ENCODE data around the gene PRAMEF5.
"Not testable (repeated sequence)": the region's sequence is repeated elsewhere in the genome, so short reads cannot be mapped to it uniquely, and the experiment has no call there.

Gene PRAMEF5

DNA sequence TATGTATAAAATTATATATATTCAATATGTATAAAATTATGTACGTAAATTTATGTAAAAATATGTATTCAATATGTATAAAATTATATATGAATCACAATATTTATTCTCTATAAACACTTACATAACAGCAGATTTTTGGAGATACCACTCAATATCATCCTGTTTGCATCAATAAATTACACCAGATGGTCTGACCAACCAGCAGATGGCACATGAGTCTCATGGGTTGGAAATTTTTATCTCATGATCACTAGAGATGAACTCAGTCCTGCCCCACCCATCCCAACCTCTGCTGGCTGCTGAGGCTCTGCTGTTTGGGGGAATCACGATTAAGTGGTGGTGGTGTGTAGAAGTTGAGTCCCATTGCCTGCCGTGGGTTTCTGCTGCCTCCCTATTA, 25.6 kb downstream of the PRAMEF5 start:
- DNase-seq, result not testable (repeated sequence)

DNA sequence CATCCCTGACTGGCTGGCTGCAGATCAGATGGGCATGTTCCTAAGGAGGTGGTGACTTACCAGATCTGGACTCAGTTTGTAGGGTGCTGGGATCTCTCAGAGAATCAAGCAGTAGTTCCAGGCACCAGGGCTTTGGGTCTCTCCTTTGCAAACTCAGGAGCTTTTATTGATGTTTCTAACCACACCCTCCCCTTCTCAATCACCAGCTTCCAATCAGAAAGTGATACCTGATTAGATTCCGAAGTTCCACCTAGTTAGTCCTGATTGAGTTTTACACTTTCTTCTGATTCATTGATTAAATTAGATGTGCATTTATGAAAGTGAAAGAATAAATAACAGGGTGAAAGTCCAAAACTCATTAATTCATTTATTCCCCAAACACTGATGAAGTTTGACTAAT, 31.0 kb downstream of the PRAMEF5 start, which contains the start of gene PRAMEF8:
PRAMEF8 (minus strand) TSS at position 101 of the 400 bp plus-strand sequence. CDS start 1,046 bp downstream, outside the sequence.
- DNase-seq, result not testable (repeated sequence)

DNA sequence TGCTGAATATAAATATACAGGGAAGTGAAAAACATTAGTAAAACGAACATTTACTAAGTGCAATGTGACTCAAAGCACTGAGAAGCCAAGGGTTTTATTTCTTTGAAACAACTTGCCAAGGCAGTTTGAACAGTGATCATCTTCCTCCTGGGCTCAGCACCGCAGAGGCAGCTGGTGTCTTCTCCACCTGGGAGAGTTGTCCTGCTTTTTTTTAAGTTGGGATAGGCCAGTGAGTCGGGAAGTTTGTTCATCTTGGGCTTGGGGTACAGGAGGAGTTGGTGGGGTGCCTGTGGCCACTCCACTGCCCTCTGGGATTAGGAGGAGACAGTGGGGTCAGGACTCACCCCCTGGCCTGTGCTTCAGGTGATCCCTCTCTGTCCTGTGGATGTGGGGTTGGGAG, 35.0 kb downstream of the PRAMEF5 start:
- DNase-seq, result not testable (repeated sequence)

DNA sequence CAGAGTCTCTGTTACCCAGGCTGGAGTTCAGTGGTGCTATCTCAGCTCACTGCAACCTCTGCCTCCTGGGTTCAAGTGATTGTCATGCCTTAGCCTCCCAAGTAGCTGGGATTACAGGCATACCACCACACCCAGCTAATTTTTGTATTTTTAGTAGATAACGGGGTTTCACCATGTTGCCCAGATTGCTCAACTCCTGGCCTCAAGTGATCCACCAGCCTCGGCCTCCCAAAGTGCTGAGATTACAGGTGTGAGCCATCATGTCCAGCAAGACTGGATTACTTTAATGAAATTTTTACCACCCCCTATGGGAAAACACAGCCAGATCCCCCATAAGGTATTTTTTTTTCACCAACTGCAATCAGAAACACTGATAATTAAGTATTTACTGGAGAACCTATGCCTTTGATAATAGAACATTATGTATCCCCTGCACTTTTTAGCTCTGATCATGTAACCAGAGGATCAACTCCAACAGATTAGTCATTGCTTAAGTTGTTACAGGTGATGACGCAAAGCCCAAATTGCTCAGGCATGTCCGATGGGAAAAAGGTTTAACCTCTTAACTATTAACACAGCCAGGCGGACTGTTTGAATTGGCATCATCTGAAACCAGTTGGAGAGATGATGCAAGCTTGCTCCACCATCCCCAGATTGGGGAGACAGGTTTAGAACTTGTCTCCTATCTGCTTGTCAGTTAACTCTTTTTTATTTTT, 43.4 kb downstream of the PRAMEF5 start:
- DNase-seq, result not testable (repeated sequence)

DNA sequence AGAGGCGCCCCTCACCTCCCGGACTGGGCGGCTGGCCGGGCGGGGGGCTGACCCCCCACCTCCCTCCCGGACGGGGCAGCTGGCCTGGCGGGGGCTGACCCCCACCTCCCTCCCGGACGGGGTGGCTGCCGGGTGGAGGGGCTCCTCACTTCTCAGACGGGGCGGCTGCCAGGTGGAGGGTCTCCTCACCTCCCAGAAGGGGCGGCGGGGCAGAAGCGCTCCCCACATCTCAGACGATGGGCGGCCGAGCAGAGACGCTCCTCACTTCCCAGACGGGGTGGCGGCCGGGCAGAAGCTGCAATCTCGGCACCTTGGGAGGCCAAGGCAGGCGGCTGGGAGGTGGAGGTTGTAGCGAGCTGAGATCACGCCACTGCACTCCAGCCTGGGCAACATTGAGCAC, 44.7 kb downstream of the PRAMEF5 start:
- not testable (repeated sequence) for DNase-seq

DNA sequence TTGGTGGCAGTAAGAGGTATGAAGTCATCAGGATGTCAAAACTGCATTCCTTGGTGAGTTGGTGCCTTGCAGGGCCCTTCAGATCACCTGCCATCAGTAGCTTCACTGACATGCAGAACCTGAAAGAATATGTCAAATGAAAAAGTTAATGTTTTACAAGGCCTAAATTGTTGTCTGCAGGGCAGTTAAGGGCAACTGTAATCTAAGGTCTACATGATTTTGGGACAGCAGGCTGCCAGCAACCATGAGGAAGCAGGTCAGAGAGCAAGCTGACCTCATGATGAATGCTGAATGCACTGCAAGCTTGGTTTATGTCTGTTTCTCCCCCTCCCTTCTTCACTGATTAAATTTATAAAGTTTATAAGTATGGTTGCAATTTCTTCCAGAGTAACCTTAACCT, 48.2 kb downstream of the PRAMEF5 start:
- not testable (repeated sequence) for DNase-seq

DNA sequence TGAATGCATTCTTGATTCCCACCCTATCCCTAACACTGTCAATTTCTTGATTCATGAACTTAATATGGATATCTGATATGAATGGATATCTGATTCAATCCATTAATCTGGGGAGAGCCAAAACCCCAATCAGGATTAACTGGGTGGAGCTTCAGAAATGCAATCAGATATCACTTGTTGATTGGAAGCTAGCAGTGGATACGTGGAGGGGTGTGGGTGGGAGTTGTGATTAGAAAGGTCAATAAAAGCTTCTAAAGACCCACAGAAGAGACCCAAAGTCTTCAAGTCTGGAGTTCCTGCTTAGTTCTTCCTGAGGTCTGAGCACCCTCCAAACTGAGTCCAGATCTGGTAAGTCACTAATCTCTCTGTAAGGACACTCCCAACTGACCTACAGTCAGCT, 49.2 kb downstream of the PRAMEF5 start, which contains the start of gene PRAMEF33:
PRAMEF33 (plus strand) TSS at position 301 of the 400 bp plus-strand sequence. CDS start 2,416 bp downstream, outside the sequence.
- DNase-seq, result not testable (repeated sequence)
